NCI-H2196 (cell line): ENCODE measurements around the gene DHCR7.

Source experiments
- DNase-seq: peaks from one replicate; lab custom pipeline; 2025; ENCODE audit not compliant: unreplicated experiment; lab: John Stamatoyannopoulos, UW

DHCR7 gene

GRCh38 chr11:71456831-71457230 lies 8.6 kb upstream of the DHCR7 start:
- no peak for DNase-seq

- DNase-seq, result no peak
Observed at GRCh38 chr11:71456294-71456693, 8.1 kb upstream of the DHCR7 start.

GRCh38 chr11:71454470-71455113 lies 6.4 kb upstream of the DHCR7 start:
- no peak for DNase-seq

- no peak for DNase-seq
Observed at GRCh38 chr11:71453918-71454304, 5.7 kb upstream of the DHCR7 start.

GRCh38 chr11:71453037-71453917 lies 5.1 kb upstream of the DHCR7 start, which contains the start of gene NADSYN1:
TSS of gene NADSYN1 (plus strand) at chr11:71453203. CDS start at chr11:71453297, 94 bp downstream.
- peak; percentile 95 for DNase-seq

GRCh38 chr11:71452199-71453036 lies 4.2 kb upstream of the DHCR7 start:
- peak; percentile 60 for DNase-seq

GRCh38 chr11:71451596-71452198 lies 3.5 kb upstream of the DHCR7 start:
- DNase-seq, result peak; percentile 57

- no peak for DNase-seq
Observed at GRCh38 chr11:71450939-71451338, 2.7 kb upstream of the DHCR7 start.

- no peak for DNase-seq
Observed at GRCh38 chr11:71450507-71450906, 2.3 kb upstream of the DHCR7 start.

- no peak for DNase-seq
Observed at GRCh38 chr11:71449596-71449995, 1.4 kb upstream of the DHCR7 start.

- no peak for DNase-seq
Observed at GRCh38 chr11:71447791-71448256, 369 bp downstream of the DHCR7 start.

GRCh38 chr11:71446942-71447688 lies 1.1 kb downstream of the DHCR7 start:
- DNase-seq, result no peak

GRCh38 chr11:71446150-71446549 lies 2.0 kb downstream of the DHCR7 start:
- DNase-seq, result no peak

GRCh38 chr11:71444811-71445210 lies 3.4 kb downstream of the DHCR7 start:
- DNase-seq, result no peak

- no peak for DNase-seq
Observed at GRCh38 chr11:71443736-71444445, 4.3 kb downstream of the DHCR7 start.

- DNase-seq, result no peak
Observed at GRCh38 chr11:71442880-71443279, 5.3 kb downstream of the DHCR7 start.

- DNase-seq, result no peak
Observed at GRCh38 chr11:71442123-71442522, 6.1 kb downstream of the DHCR7 start.

- DNase-seq, result no peak
Observed at GRCh38 chr11:71441251-71441650, 6.9 kb downstream of the DHCR7 start.

GRCh38 chr11:71440021-71440755 lies 8.0 kb downstream of the DHCR7 start:
- no peak for DNase-seq
